Adrenal gland (tissue), 12 donors: ENCODE data around the gene PLS1. TPM values are rescaled to one million over a fixed set of nuclear protein-coding genes. Genes with fewer than 3 reads are reported as not detected.

ENCODE experiments used
- DNase-seq, 7 donors: peaks; one replicate each; pipeline ENCODE4 v3.0.0-alpha.2; 2019 to 2020
- H3K27ac ChIP-seq, 5 donors: fragments of 200-600 bp; sonication (generic) in 4 of 5; 1 replicate in 3 of 5; 2 replicates in 2 of 5; pipeline versions ENCODE4 v1.5.1 to v1.8.0; 2016 to 2020; ENCODE audit warnings: mild to moderate bottlenecking in 1 of 5
- H3K27me3 ChIP-seq: fragments of 200-600 bp; 2 replicates; pipeline ENCODE4 v1.8.0; 2021
- H3K36me3 ChIP-seq, 2 donors: fragments of 200-600 bp; replicated peaks in 1 of 2; 1 replicate in 1 of 2; 2 replicates in 1 of 2; pipeline versions ENCODE4 v1.5.1 to v1.8.0; 2018 to 2022
- H3K4me1 ChIP-seq, 2 donors: fragments of 200-600 bp; replicated peaks in 1 of 2; 1 replicate in 1 of 2; 2 replicates in 1 of 2; pipeline versions ENCODE4 v1.5.1 to v1.8.0; 2018 to 2021
- H3K4me3 ChIP-seq, 4 donors: fragments of 200-600 bp; sonication (generic) in 3 of 4; one replicate each; pipeline ENCODE4 v1.5.1; 2016 to 2018
- H3K9me3 ChIP-seq, 3 donors: fragments of 200-600 bp; sonication (generic) in 1 of 3; replicated peaks in 1 of 3; 1 replicate in 2 of 3; 2 replicates in 1 of 3; pipeline versions ENCODE4 v1.5.1 to v1.8.0; 2016 to 2021
- POLR2A ChIP-seq, 2 donors: fragments of 450-650 bp; IDR thresholded peaks; one replicate each; pipeline ENCODE4 v1.6.1; 2017; ENCODE audit warnings: antibody characterized with exemption in 2 of 2, mild to moderate bottlenecking in 2 of 2, moderate library complexity in 1 of 2
- WGBS, 4 donors: extraction: QIAGEN DNeasy Blood & Tissue Kit in 2 of 4; methylation state at CpG; one replicate each; pipeline versions ENCODE4 v1.1.5 to v1.1.7; 2013 to 2017; 5-methylcytosine and 5-hydroxymethylcytosine counted together
- intact Hi-C, 2 donors: fragments of 100-400 bp; cut with DNase I; formaldehyde crosslinking; loops; one replicate each; pipeline versions ENCODE4 v1.14.1 to v1.15.0; 2022 to 2023
- polyA plus RNA-seq, 3 donors: library from polyadenylated mRNA; stranded (reverse); fragments of 200-250 nt in 2 of 3; fragments of 350-450 nt in 1 of 3; fragmentation: Illumina TruSeq in 1 of 3; extraction: RNeasy Lipid Tissue Mini Kit (QIAGEN cat#74804) in 1 of 3; gene quantifications; one replicate each; pipeline ENCODE4 v1.2.3, GENCODE V29; 2013 to 2014
- total RNA-seq, 9 donors: library from RNA; depleted of rRNA in 4 of 9; stranded (reverse); fragments of >200 nt in 4 of 9; fragments of 120-200 nt in 1 of 9; fragmentation: NEBNext Ultra II Directional in 1 of 9; extraction: Animal tissue kit (Norgen Biotek cat#: 25700) in 1 of 9; gene quantifications; one replicate each; pipeline versions ENCODE4 v1.1.0 to v1.2.4, GENCODE V29; 2013 to 2023
- TF ChIP-seq, protein P1 (sequence below), 6 experiments: fragments of 450-650 bp in 4 of 6; fragments of 200-600 bp in 2 of 6; sonication (generic) in 1 of 6; IDR thresholded peaks; 1 replicate in 5 of 6; 2 replicates in 1 of 6; pipeline versions ENCODE4 v1.5.1 to v1.8.0; 2016 to 2021; ENCODE audit warnings: antibody characterized with exemption in 6 of 6, mild to moderate bottlenecking in 2 of 6, moderate library complexity in 1 of 6
- donor health status: healthy with polysubstance abuse.
- donor health status: Bipolar disorder and iron deficiency.
- donor health status: DM: yes; HTN: yes; CAD: no.
- donor health status: DM: no; HTN: no; CAD: no.
- donor health status: DM: no; HTN: no; CAD: no.
- donor health status: DM: yes; HTN: yes; CAD: no.

The PLS1 gene
- total and polyA plus RNA-seq, 12 donors = 0.74 to 12.9 (median 7.9) TPM

- intact Hi-C loops = no loop called here
- Histone ChIP-seq H3K36me3 (no peaks in the 10 kb centered on the region), H3K9me3 (no peaks in the 10 kb centered on the region), H3K4me3 (no peak overlapping the region), H3K27me3 (no peaks in the 10 kb centered on the region), H3K4me1 (no peaks in the 10 kb centered on the region), H3K27ac (no peak overlapping the region)
- WGBS, 4 donors = 78 to 92% (median 83%) methylated on average over 2 of the region's 2 CpGs
- no peak for TF ChIP-seq POLR2A (IDR thresholded peaks at IDR 0.05)
- TF ChIP-seq, protein P1, sequence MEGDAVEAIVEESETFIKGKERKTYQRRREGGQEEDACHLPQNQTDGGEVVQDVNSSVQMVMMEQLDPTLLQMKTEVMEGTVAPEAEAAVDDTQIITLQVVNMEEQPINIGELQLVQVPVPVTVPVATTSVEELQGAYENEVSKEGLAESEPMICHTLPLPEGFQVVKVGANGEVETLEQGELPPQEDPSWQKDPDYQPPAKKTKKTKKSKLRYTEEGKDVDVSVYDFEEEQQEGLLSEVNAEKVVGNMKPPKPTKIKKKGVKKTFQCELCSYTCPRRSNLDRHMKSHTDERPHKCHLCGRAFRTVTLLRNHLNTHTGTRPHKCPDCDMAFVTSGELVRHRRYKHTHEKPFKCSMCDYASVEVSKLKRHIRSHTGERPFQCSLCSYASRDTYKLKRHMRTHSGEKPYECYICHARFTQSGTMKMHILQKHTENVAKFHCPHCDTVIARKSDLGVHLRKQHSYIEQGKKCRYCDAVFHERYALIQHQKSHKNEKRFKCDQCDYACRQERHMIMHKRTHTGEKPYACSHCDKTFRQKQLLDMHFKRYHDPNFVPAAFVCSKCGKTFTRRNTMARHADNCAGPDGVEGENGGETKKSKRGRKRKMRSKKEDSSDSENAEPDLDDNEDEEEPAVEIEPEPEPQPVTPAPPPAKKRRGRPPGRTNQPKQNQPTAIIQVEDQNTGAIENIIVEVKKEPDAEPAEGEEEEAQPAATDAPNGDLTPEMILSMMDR (IDR thresholded peaks at IDR 0.05) = no peak
- DNase-seq = no peak
Observed at GRCh38 chr3:142680710-142681109, 84.5 kb downstream of the PLS1 start.

DNA sequence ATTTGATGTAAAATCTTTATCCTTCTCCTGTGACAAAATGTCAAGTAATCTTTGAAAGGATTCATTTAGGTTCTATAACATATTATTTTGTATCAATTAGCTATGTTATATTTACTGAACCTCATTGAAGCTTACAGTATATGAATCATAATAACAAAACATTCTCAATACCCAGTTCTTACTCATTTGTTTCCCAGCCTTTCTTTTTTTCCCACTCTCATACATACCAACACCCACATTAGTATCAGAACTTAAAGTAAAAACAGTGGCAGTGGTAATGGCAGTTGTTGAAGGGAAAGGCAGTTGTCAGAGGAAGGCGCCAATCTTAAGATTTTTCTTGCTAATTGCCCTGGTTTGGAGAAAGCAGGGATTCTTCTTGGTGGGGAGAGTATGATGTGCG lies 94.4 kb downstream of the PLS1 start:
- TF ChIP-seq POLR2A (IDR thresholded peaks at IDR 0.05) = no peak
- TF ChIP-seq, protein P1 (IDR thresholded peaks at IDR 0.05) = no peak
- WGBS, 4 donors = 89 to 96% (median 93%) methylated on average over 2 of the region's 2 CpGs
- DNase-seq = no peak
- Histone ChIP-seq H3K4me1 (no peaks in the 10 kb centered on the region), H3K4me3 (no peak overlapping the region), H3K27me3 (no peaks in the 10 kb centered on the region), H3K27ac (no peak overlapping the region), H3K36me3 (no peaks in the 10 kb centered on the region), H3K9me3 (no peaks in the 10 kb centered on the region)
- intact Hi-C loops = no loop called here

DNA sequence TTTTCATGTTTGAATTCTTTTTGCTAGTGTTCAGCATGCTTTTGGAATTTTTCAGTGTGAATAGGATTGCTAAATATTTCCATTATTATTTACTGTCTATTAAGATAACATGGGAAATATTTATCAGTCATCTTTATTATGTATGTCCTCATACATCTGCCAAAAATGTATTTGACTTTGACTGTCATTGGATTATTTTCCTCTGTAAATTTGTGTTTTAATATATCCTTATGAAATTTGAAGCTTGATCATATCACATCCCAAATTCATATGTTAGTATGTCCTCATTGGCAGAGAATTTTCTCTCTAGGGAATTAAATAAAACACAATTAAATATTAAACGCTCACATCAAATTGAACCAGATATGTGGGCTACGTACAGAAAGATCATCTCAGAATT lies 95.3 kb downstream of the PLS1 start:
- Histone ChIP-seq H3K27ac (no peak overlapping the region), H3K27me3 (no peaks in the 10 kb centered on the region), H3K36me3 (no peaks in the 10 kb centered on the region), H3K4me1 (no peaks in the 10 kb centered on the region), H3K4me3 (no peak overlapping the region), H3K9me3 (no peaks in the 10 kb centered on the region)
- TF ChIP-seq POLR2A (IDR thresholded peaks at IDR 0.05) = no peak
- TF ChIP-seq, protein P1 (IDR thresholded peaks at IDR 0.05) = no peak
- intact Hi-C loops = no loop called here
- WGBS, 4 donors = 78 to 93% (median 88%) methylated on average over 2 of the region's 2 CpGs
- no peak for DNase-seq

- Histone ChIP-seq H3K27me3 (no peaks in the 10 kb centered on the region), H3K36me3 (no peaks in the 10 kb centered on the region), H3K27ac (no peak overlapping the region), H3K4me1 (no peaks in the 10 kb centered on the region), H3K9me3 (no peaks in the 10 kb centered on the region), H3K4me3 (no peak overlapping the region)
- no peak for DNase-seq
- TF ChIP-seq, protein P1 (IDR thresholded peaks at IDR 0.05) = no peak
- TF ChIP-seq POLR2A (IDR thresholded peaks at IDR 0.05) = no peak
- WGBS, 4 donors = 76 to 85% (median 79%) methylated on average over 7 of the region's 7 CpGs
- intact Hi-C loops = no loop called here
Observed at GRCh38 chr3:142693136-142693853, 97.1 kb downstream of the PLS1 start.
